ENCODE measurements around the gene KIR2DL1.
"Not testable (repeated sequence)": the region's sequence is repeated elsewhere in the genome, so short reads cannot be mapped to it uniquely, and the experiment has no call there.

- not testable (repeated sequence) for TF ChIP-seq YY1 (IDR thresholded peaks at IDR 0.05; ENCODE audit: insufficient read depth, insufficient read length); ZNF274 (IDR thresholded peaks at IDR 0.05; ENCODE audit: low read depth, low read length); SUZ12 (IDR thresholded peaks at IDR 0.05; ENCODE audit: extremely low read depth, insufficient read depth, insufficient read length)
These were observed 3.1 kb downstream of the KIR2DL1 start for GRCh38 chr19:54772666-54773065.

All from NT2/D1 (cell line).